HepG2 (cell line): ENCODE measurements around the gene ZNF629. TPM values are rescaled to one million over a fixed set of nuclear protein-coding genes. Genes with fewer than 3 reads are reported as not detected.

ENCODE experiments used
- ATAD3A ChIP-seq: sonication (generic); formaldehyde crosslinking; IDR thresholded peaks from 2 replicates; pipeline ENCODE4 v1.4.0; 2020; ENCODE audit warnings: missing genetic modification reagents
- BORCS8-MEF2B ChIP-seq: sonication (generic); formaldehyde crosslinking; IDR thresholded peaks from 2 replicates; pipeline ENCODE4 v1.8.0; 2022; ENCODE audit warnings: mild to moderate bottlenecking, missing genetic modification reagents
- GMEB1 ChIP-seq: sonication (generic); formaldehyde crosslinking; IDR thresholded peaks from 2 replicates; pipeline ENCODE4 v1.5.1; 2020; ENCODE audit warnings: missing genetic modification reagents, mild to moderate bottlenecking, borderline replicate concordance
- GPBP1L1 ChIP-seq: sonication (generic); formaldehyde crosslinking; IDR thresholded peaks from 2 replicates; pipeline ENCODE4 v1.5.0; 2020; ENCODE audit warnings: mild to moderate bottlenecking, missing genetic modification reagents
- HNF4G ChIP-seq, 2 experiments: sonication (generic) in 1 of 2; formaldehyde crosslinking in 1 of 2; IDR thresholded peaks; 2 replicates each; pipeline versions ENCODE4 v1.4.0 to v1.6.1; 2011 to 2020; ENCODE audit warnings: borderline replicate concordance in 2 of 2, low read depth in 2 of 2, mild to moderate bottlenecking in 2 of 2, low read length in 1 of 2, missing genetic modification reagents in 1 of 2, moderate library complexity in 1 of 2
- HNRNPH1 ChIP-seq: fragments of 200-400 bp; formaldehyde crosslinking; optimal IDR thresholded peaks from 2 replicates; pipeline ENCODE3; 2017; ENCODE audit warnings: mild to moderate bottlenecking, low read depth, low read length
- HOXA3 ChIP-seq: sonication (generic); formaldehyde crosslinking; IDR thresholded peaks from 2 replicates; pipeline ENCODE4 v1.5.0; 2020; ENCODE audit warnings: missing genetic modification reagents
- MAF1 ChIP-seq: sonication (generic); formaldehyde crosslinking; IDR thresholded peaks from 2 replicates; pipeline ENCODE4 v1.5.0; 2020; ENCODE audit warnings: missing genetic modification reagents, borderline replicate concordance
- MYC ChIP-seq: sonication (generic); formaldehyde crosslinking; IDR thresholded peaks from 2 replicates; pipeline ENCODE4 v1.9.0; 2021; ENCODE audit warnings: missing genetic modification reagents, borderline replicate concordance
- NBN ChIP-seq: fragments of 450-650 bp; conservative IDR thresholded peaks from 2 replicates; pipeline ENCODE4 v1.6.1; 2017
- PHF20 ChIP-seq: sonication (generic); formaldehyde crosslinking; IDR thresholded peaks from 2 replicates; pipeline ENCODE4 v1.5.0; 2020; ENCODE audit warnings: mild to moderate bottlenecking, missing genetic modification reagents
- PRDM10 ChIP-seq: sonication (generic); formaldehyde crosslinking; IDR thresholded peaks from 2 replicates; pipeline ENCODE4 v1.4.0; 2020; ENCODE audit warnings: low read depth, missing genetic modification reagents
- SIX4 ChIP-seq: sonication (generic); formaldehyde crosslinking; IDR thresholded peaks from 2 replicates; pipeline ENCODE4 v1.4.0; 2020; ENCODE audit warnings: missing genetic modification reagents
- ZBTB7B ChIP-seq: sonication (generic); formaldehyde crosslinking; IDR thresholded peaks from 2 replicates; pipeline ENCODE4 v1.4.0; 2020; ENCODE audit warnings: missing genetic modification reagents
- ZKSCAN1 ChIP-seq: fragments of 150-350 bp; IDR thresholded peaks from 2 replicates; pipeline ENCODE4 v1.6.1; 2014; ENCODE audit warnings: low read length
- ZNF10 ChIP-seq: sonication (generic); formaldehyde crosslinking; IDR thresholded peaks from 2 replicates; pipeline ENCODE4 v1.4.0; 2020; ENCODE audit warnings: mild to moderate bottlenecking, low read depth, missing genetic modification reagents, borderline replicate concordance
- ZNF160 ChIP-seq: sonication (generic); formaldehyde crosslinking; IDR thresholded peaks from 2 replicates; pipeline ENCODE4 v1.8.0; 2022; ENCODE audit warnings: mild to moderate bottlenecking, inconsistent platforms, missing genetic modification reagents
- ZNF256 ChIP-seq: sonication (generic); formaldehyde crosslinking; conservative IDR thresholded peaks from 2 replicates; pipeline ENCODE4 v1.4.0; 2020; ENCODE audit warnings: missing genetic modification reagents
- ZNF580 ChIP-seq: IDR thresholded peaks from 2 replicates; pipeline ENCODE4 v1.6.1; 2016; ENCODE audit warnings: low read depth, borderline replicate concordance
- ZNF773 ChIP-seq: sonication (generic); formaldehyde crosslinking; IDR thresholded peaks from 2 replicates; pipeline ENCODE4 v1.4.0; 2020; ENCODE audit warnings: missing genetic modification reagents, borderline replicate concordance
- polyA plus RNA-seq, 8 experiments: library from polyadenylated mRNA; depleted of rRNA in 3 of 8; stranded (reverse) in 7 of 8; unstranded in 1 of 8; fragments of >200 nt; fragmentation: Illumina TruSeq in 4 of 8; extraction: Trizol in 4 of 8; gene quantifications; 2 replicates each; pipeline versions ENCODE4 v1.2.1 to v1.2.3, GENCODE V29; 2011 to 2016; ENCODE audit warnings: low read depth in 4 of 8, missing spikeins in 1 of 8, mixed read lengths in 1 of 8; ENCODE audit not compliant: insufficient read depth in 1 of 8
- total RNA-seq, 5 experiments: library from RNA; depleted of rRNA; stranded (reverse); fragments of >200 nt; fragmentation: Illumina TruSeq; extraction: Trizol; gene quantifications; 2 replicates each; pipeline ENCODE4 v1.2.3, GENCODE V29; 2016; ENCODE audit warnings: low read depth in 1 of 5

The ZNF629 gene
- total and polyA plus RNA-seq, 2 of the 13 experiments (the other 11 are each of a cell fraction or from before 2014, with no cell fraction given) = 6.1 to 16.5 TPM

GRCh38 chr16:30786115-30786935 lies 680 bp downstream of the ZNF629 start (continued):
- TF ChIP-seq PRDM10 (CRISPR knock-in tag) = no peak
- TF ChIP-seq ZNF580 (CRISPR knock-in tag) = no peak
- TF ChIP-seq PHF20 (CRISPR knock-in tag) = no peak
- TF ChIP-seq GPBP1L1 (CRISPR knock-in tag) = no peak
- no peak for TF ChIP-seq ZNF160
- peak; percentile 60; the same call in 1 of the 2 replicates for TF ChIP-seq ZNF256 (CRISPR knock-in tag)
- no peak for TF ChIP-seq NBN
- TF ChIP-seq SIX4 (CRISPR knock-in tag) = no peak
- TF ChIP-seq HNRNPH1 = peak; percentile 16
- no peak for TF ChIP-seq MAF1 (CRISPR knock-in tag)
- 0 out of 2 replicates have a peak, but pooled peaks have one; percentile 24 for TF ChIP-seq HOXA3 (CRISPR knock-in tag)
- TF ChIP-seq ZNF10 (CRISPR knock-in tag) = no peak
- no peak for TF ChIP-seq ZKSCAN1
- no peak for TF ChIP-seq HNF4G (IDR thresholded peaks at IDR 0.05; ENCODE audit: borderline replicate concordance, low read depth, low read length)
- TF ChIP-seq HNF4G (CRISPR knock-in tag; IDR thresholded peaks at IDR 0.05; ENCODE audit: borderline replicate concordance, low read depth) = no peak
- no peak; the same call in 1 of the 2 replicates for TF ChIP-seq MYC (CRISPR knock-in tag)
- TF ChIP-seq ATAD3A = no peak
- TF ChIP-seq ZNF773 (CRISPR knock-in tag) = peak; percentile 83; the same call in 1 of the 2 replicates
- TF ChIP-seq GMEB1 (CRISPR knock-in tag) = no peak
- TF ChIP-seq ZBTB7B (CRISPR knock-in tag) = no peak
- no peak for TF ChIP-seq BORCS8-MEF2B
